K562 (cell line): ENCODE data around the gene XRCC3.

Experiments
- CHD1 ChIP-seq: fragments of 200-600 bp; sonication (generic); IDR thresholded peaks from one replicate; pipeline ENCODE4 v1.6.1; 2012; ENCODE audit warnings: mild to moderate bottlenecking, moderate library complexity, low read length, inconsistent platforms
- HDAC2 ChIP-seq: fragments of 450-650 bp; IDR thresholded peaks from 2 replicates; pipeline ENCODE4 v1.6.1; 2016; ENCODE audit warnings: mild to moderate bottlenecking
- LEF1 ChIP-seq: fragments of 450-650 bp; IDR thresholded peaks from 2 replicates; pipeline ENCODE4 v1.6.1; 2016; ENCODE audit warnings: mild to moderate bottlenecking
- PHTF2 ChIP-seq: fragments of 250-450 bp; sonication (Bioruptor Pico); IDR thresholded peaks from 2 replicates; pipeline ENCODE4 v1.5.0; 2021; ENCODE audit warnings: mild to moderate bottlenecking
- POLR2AphosphoS5 ChIP-seq: IDR thresholded peaks from 2 replicates; pipeline ENCODE4 v1.6.1; 2011; ENCODE audit warnings: mild to moderate bottlenecking, low read depth, low read length, moderate library complexity; ENCODE audit not compliant: control insufficient read depth, insufficient read depth
- RB1 ChIP-seq: fragments of 450-650 bp; IDR thresholded peaks from 2 replicates; pipeline ENCODE4 v1.6.1; 2017; ENCODE audit warnings: low read depth, mild to moderate bottlenecking
- RFX5 ChIP-seq: IDR thresholded peaks from 2 replicates; pipeline ENCODE4 v1.6.1; 2011; ENCODE audit warnings: low read depth, mild to moderate bottlenecking, improper control_type of control experiment, low read length
- SMC3 ChIP-seq: conservative IDR thresholded peaks from 2 replicates; pipeline ENCODE4 v1.6.1; 2011; ENCODE audit warnings: low read depth, low read length, improper control_type of control experiment; ENCODE audit not compliant: insufficient read depth
- SP1 ChIP-seq: sonication (generic); formaldehyde crosslinking; IDR thresholded peaks from 2 replicates; pipeline ENCODE4 v1.8.1; 2022; ENCODE audit warnings: mild to moderate bottlenecking, missing genetic modification reagents
- ZNF12 ChIP-seq: sonication (generic); formaldehyde crosslinking; IDR thresholded peaks from 2 replicates; pipeline ENCODE4 v1.4.0; 2020; ENCODE audit warnings: mild to moderate bottlenecking, missing genetic modification reagents
- TF ChIP-seq, protein P1 (sequence below): sonication (generic); formaldehyde crosslinking; IDR thresholded peaks from 2 replicates; pipeline ENCODE4 v1.8.1; 2023; ENCODE audit warnings: mild to moderate bottlenecking, missing genetic modification reagents, moderate library complexity

DNA sequence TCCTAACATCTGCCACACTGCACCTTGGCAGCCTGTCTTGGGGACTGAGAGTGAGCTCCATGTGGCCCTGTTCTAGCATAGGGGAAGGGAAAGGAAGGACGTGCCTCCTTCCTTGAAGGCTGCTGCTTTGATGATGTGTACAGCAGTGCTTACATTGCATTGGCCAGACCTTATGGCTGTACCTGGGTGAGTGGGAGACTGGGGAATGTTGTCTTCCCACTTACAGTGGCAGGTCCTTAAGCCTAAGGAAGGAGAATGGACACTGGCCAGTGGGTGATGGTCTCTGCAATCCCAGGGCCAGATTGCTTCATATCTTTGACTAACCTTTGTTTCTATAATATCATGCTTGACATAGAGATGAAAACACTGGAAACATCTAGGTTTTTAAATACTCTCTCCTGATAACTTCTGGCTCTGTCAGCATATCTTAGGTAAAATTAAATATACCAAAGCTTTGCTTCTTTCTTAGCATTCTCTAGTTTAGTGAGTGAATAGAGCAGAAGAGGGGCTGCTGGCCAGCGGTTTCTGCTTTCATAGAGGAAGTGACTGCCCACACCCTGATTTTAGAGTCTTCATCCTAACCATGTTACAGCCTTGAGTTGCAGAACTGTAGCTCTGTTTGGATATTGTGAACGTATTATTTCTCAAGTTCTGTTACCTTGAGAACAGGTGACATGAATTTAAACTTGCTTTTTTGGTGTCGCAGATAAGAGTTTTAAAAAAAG, 59.1 kb downstream of the XRCC3 start:
- TF ChIP-seq SMC3: no peak
- no peak for TF ChIP-seq LEF1
- TF ChIP-seq SP1 (CRISPR knock-in tag): no peak
- no peak for TF ChIP-seq RFX5
- no peak for TF ChIP-seq CHD1
- no peak for TF ChIP-seq POLR2AphosphoS5
- no peak for TF ChIP-seq RB1
- no peak for TF ChIP-seq ZNF12 (CRISPR knock-in tag)
- no peak for TF ChIP-seq PHTF2
- TF ChIP-seq, protein P1, sequence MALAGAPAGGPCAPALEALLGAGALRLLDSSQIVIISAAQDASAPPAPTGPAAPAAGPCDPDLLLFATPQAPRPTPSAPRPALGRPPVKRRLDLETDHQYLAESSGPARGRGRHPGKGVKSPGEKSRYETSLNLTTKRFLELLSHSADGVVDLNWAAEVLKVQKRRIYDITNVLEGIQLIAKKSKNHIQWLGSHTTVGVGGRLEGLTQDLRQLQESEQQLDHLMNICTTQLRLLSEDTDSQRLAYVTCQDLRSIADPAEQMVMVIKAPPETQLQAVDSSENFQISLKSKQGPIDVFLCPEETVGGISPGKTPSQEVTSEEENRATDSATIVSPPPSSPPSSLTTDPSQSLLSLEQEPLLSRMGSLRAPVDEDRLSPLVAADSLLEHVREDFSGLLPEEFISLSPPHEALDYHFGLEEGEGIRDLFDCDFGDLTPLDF (CRISPR knock-in tag): no peak
- TF ChIP-seq HDAC2: no peak
